Stimulated activated CD4-positive, alpha-beta T cell treated with anti-CD3 and anti-CD28 coated beads, Interleukin-12 subunit alpha, Interleukin-12 subunit beta, amount 100 ng/mL, for 24 hours (primary cell): ENCODE data around the gene NUP210L.
"Not testable (repeated sequence)": the region's sequence is repeated elsewhere in the genome, so short reads cannot be mapped to it uniquely, and the experiment has no call there.

ENCODE experiments used
- DNase-seq, 2 experiments: peaks; one replicate each; pipeline ENCODE4 v3.0.0-alpha.2; 2020; ENCODE audit warnings: low read depth in 2 of 2

The NUP210L gene

DNA sequence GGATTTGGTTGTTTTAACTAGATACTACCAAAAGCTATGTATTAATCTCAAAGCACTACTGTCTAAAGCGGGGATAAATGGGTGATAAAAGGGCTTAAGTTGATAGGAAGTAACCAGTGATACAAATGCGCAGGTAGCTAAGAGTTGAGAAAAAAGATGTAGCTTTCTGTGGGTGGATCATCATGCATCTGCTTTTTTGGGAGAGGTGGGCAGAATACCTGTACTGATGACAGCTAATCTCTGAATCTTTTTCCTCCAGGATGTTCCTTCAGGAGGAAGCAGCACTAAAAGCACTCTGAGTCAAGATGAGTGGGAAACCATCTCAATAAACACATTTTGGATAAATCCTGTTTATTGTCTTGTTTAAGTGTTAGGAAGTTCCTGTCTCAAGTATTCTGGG lies 163.1 kb downstream of the NUP210L start:
- DNase-seq = no peak

DNA sequence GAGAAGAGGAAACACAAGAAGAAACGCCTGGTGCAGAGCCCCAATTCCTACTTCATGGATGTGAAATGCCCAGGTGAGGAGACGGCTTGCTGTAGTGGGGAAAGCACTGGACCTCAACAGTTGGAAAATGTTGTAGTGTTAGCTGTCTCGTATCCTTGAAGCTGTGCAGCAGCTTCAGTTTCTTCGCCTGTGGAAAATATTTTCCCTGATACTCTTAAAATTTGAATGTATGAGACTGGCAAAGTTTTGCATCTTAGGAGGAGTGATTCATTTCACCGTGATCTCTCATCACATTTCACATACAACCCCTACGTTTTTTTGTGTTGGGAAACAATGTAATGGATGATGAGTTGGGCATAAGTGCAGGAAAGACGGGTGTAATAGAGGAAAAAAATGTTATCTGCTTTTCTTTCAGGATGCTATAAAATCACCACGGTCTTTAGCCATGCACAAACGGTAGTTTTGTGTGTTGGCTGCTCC lies 163.7 kb downstream of the NUP210L start:
- no peak for DNase-seq

GRCh38 chr1:153990468-153991150 lies 164.3 kb downstream of the NUP210L start, which contains the start of gene RPS27:
Gene RPS27, plus strand, starts transcription at chr1:153990762. Its CDS starts 35 bp downstream, at chr1:153990797.
- peak; percentile 74 to 75 for DNase-seq

GRCh38 chr1:153987621-153988020 lies 167.3 kb downstream of the NUP210L start:
- DNase-seq = no peak

DNA sequence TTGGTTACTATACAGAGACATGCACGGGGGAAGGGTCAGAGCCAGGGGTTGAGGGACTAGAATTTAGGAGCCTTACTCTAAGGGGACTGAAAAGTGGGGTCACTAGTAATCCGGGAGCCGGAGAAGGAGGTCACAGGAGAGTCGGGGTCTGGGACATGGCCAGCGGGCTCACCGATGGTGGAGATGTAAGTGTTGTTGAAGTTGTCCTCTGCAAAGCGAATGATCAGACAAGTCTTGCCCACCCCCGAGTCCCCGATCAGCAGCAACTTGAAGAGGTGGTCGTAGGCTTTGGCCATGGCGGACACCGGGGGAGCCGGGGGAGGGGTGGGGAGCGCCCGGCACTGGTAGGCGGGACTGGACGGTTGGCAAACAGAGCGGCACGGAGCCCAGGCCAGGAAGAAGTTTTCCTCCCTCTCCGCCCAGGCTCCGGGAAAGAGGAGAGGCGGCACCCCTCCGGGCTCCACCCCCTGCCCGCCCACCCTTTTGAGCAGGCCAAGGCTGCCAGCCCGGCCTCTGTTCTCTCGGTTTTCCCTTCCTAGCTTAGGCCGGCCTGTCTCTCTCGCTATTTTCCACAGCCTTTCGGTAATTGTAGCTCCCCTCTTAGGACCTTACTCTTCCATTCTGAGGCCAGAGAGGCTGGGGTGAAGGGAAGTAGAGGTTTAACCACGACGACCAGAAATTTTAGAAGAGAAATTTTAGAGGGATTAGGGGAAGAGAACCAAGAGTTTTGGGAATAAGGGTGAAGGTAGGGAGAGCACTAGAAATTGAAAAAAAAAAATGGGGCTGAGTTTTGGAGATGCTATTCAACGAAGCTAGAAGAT lies 168.7 kb downstream of the NUP210L start, which contains the start of gene RAB13:
RAB13 (minus strand) TSS at position 399 of the 821 bp plus-strand sequence; CDS start at position 296, 103 bp downstream.
- DNase-seq = no peak

GRCh38 chr1:153985341-153985912 lies 169.4 kb downstream of the NUP210L start:
- DNase-seq = peak in 1 of 2 experiments; percentile 41

- DNase-seq = no peak
Measured at GRCh38 chr1:153984123-153984894, 170.6 kb downstream of the NUP210L start.

DNA sequence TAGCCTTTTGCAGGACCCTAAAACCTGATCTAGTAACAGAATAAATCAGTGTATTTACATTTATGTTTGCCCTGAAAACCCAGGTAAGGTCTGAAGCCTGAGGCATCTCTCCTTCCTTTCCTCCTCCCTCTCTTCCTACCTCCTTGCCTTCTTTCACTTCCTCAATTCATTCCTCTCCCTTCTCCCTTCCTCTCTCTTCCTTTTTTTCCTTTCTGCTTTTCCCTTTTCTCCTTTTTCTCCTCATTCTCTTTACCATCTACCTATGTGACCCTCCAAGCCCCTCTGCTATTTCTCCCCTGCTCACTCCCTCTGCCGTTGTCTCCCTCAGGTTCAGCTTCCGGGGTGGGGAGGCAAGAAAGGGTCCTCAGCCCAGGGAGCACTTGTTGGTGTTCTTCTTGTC lies 173.1 kb downstream of the NUP210L start:
- DNase-seq = not testable (repeated sequence)

DNA sequence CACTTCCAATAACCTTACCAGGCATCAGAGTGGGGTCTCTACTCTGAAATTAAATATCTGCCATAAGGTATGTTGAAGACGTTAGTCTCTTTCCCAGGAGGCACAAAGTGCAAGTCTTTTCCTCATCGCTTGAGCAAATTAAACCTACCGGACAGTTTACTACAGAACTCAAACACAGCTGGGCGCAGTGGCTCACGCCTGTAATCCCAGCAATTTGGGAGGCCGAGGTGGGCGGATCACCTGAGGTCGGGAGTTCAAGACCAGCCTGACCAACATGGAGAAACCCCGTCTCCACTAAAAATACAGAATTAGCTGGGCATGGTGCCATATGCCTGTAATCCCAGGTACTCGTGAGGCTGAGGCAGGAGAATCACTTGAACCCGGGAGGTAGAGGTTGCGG lies 175.8 kb downstream of the NUP210L start:
- not testable (repeated sequence) for DNase-seq

GRCh38 chr1:153978274-153978909 lies 176.5 kb downstream of the NUP210L start:
- DNase-seq = no peak

DNA sequence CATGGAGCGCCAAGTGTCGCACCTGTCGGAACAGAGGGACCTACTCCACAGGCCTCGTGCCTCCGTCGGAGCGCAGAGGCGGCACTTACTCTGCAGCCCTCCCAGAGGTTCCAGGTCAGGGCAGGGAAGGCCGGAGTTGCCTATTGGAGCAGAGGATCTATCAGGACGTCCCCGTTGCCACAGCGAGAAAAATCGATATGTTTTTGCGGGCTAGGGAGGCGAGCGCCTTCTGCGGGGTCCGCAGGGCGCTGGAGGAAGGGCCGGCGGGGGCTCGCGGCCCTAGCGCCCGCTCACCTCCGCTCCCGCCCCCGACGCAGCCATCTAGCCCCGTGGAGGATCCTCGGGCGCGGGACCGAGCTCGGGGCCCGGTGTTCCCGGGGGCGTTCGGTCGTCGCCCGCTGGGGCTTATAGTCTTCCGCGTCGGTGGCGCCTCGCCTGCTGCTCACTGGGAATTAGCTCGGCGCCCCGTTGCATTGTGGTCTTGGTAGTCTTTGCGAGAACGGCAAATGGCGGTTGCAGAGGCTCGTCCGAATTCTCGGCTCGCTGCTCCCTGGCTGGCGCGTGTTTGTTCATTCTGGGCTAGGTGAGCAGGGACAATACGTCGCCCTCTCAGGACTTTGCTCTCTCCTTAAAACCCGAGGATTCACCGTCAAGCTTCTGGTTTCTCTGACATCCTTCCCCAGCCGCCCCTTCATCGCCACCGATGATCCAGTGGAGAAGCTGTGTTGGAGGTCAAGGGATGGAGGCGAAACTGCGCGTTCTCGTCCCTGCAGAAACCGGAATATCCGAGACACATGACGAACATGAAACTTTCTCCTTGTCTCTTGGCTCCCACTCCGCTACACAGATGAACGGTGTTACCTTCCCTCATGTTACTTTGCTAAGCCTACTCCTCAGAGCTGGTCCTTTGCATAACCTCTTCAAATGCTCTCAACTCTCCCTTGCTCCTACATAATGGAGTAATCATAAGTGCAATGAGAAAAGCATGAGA lies 177.3 kb downstream of the NUP210L start, which contains the start of gene JTB:
JTB (minus strand) TSS at position 425 of the 991 bp plus-strand sequence; CDS start at position 3, 422 bp downstream.
- peak; percentile 73 to 86 for DNase-seq

DNA sequence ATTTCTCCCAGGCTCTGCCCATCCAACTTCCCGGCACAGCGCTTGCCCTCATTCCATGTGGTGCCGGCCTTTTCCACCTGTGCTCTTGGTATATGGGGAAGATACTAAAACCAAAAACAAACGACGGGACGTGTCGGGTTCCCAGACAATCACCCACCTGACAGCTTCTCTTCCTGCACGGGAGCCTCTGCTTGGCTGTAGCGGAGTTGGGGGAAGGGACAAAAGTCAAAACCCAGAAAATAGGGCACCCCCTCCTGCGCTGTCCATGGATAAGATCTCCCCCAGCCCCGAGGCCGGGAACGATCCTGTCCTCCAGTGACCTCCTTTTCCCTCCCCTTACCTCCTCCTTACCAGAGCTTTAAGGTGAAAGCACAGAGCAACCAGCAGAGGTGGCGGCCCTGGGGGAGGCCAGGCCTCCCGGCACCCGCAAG lies 178.0 kb downstream of the NUP210L start:
- no peak for DNase-seq

GRCh38 chr1:153973525-153973924 lies 181.3 kb downstream of the NUP210L start:
- no peak for DNase-seq

DNA sequence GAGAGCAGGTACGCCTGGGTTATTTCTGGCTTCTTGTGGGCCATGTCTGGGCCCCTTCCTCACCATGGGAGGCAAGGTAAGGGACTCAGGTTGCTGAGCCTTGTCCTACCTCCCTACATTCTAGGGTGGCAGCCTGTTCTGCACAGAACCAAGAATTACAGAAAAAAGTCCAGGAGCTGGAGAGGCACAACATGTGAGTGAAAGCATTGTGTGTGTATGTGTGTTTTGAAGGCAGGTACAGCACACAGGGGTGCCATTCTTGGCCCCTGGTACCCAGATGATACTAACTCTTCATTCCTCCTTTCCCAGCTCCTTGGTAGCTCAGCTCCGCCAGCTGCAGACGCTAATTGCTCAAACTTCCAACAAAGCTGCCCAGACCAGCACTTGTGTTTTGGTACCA lies 181.8 kb downstream of the NUP210L start:
- no peak for DNase-seq

DNA sequence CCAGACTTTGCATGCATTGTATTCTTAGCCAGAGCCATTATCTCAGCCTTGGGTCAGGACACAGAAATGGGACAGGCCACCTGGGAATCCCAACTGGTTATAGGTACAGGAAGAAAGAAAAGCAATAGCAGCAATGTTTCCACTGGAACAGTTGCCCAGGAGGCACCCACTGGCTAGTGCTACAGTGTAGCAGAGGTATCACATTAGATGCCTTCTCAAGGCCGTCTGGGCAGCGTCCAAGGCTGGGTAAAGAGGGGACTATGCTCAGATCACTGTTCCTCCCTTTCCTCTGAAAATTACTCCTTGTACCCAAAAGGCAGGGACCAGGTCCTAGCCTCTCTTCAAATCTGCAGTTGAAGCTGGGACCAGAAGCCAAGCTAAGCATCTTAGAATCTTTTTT lies 184.5 kb downstream of the NUP210L start:
- no peak for DNase-seq

DNA sequence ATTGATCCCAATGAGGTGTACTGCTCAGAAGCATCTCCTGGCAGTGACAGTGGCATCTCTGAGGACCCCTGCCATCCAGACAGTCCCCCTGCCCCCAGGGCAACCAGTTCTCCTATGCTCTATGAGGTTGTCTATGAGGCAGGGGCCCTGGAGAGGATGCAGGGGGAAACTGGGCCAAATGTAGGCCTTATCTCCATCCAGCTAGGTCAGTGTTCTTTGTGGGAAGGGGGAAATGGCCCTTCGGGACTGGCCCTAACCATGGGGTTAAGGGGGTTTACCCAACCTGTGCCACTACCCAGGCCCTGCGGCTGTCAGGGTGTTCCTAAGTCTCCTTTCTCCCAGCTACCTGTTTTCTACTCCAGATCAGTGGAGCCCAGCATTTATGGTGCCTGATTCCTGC lies 185.9 kb downstream of the NUP210L start:
- DNase-seq = no peak

GRCh38 chr1:153968408-153968807 lies 186.5 kb downstream of the NUP210L start:
- DNase-seq = no peak

GRCh38 chr1:153968000-153968363 lies 186.9 kb downstream of the NUP210L start:
- no peak for DNase-seq

DNA sequence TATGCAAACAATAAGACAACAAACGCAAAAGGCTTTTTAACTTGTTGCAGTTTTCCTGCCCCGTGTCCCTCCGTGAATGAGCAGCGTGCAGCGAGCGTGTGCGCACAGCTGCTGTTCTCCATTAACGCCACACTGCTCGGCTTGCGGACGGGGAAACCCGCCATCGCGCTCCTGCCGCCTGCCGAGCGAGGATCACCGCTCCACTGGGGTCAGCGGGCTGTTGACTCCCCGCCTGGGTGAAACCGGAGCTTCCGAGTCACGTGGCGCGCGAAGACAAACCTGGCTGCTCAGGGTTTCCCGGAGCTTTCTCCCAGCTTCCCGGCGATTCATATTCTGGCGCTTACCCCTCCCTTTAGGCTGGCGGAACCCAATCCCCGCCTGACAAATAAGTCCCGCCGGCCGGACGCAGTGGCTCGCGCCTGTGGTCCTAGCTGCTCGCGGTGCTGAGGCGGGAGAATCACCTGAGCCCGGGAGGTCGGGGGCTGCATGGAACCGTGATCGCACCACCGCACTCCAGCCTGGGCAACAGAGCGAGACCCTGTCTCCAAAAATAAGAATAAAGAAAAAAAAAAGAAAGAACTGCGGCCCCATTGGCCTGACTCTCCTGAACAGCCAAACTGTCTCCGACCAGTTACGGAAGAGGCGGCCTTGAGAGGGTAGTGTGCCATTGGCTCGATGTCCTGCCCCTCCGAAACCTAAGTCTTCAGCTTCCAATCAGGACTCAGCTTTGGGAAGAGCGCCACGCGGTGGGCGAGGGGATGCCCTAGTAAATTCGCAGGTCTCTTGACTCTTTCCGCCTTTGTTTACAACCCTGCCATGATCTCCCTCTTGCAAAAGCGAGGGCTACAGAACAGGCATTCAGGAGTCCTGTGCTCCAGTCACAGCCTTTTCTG lies 187.5 kb downstream of the NUP210L start, which contains the start of gene CREB3L4:
CREB3L4 (plus strand) TSS at position 796 of the 893 bp plus-strand sequence. CDS start 624 bp downstream, outside the sequence.
- DNase-seq = peak; percentile 68 to 76
